DOHH2 (cell line): ENCODE measurements around the gene PRKCE.

Experiments used
- H3F3A ChIP-seq: fragments of 200-600 bp; sonication (generic), shearing (Covaris generic); 2 replicates; pipeline ENCODE4 v1.6.0; 2016; ENCODE audit warnings: antibody characterized with exemption, mild to moderate bottlenecking; ENCODE audit not compliant: control insufficient read depth, insufficient read depth
- H3K27ac ChIP-seq: fragments of 200-600 bp; sonication (generic); 2 replicates; pipeline ENCODE4 v1.5.1; 2014; ENCODE audit warnings: low read depth, mild to moderate bottlenecking, low read length, moderate library complexity
- H3K27me3 ChIP-seq: fragments of 200-600 bp; sonication (generic); 2 replicates; pipeline ENCODE4 v1.6.1; 2014; ENCODE audit warnings: mild to moderate bottlenecking, low read length, mixed read lengths; ENCODE audit not compliant: control insufficient read depth
- H3K36me3 ChIP-seq: fragments of 200-600 bp; sonication (generic); 2 replicates; pipeline ENCODE4 v1.6.1; 2014; ENCODE audit warnings: mild to moderate bottlenecking, low read length, moderate library complexity, mixed read lengths; ENCODE audit not compliant: control insufficient read depth
- H3K4me1 ChIP-seq: fragments of 200-600 bp; sonication (generic); 2 replicates; pipeline ENCODE4 v1.6.1; 2014; ENCODE audit warnings: mild to moderate bottlenecking, low read length, mixed read lengths; ENCODE audit not compliant: control insufficient read depth
- H3K4me2 ChIP-seq: fragments of 200-600 bp; sonication (generic); 2 replicates; pipeline ENCODE4 v1.6.0; 2014; ENCODE audit warnings: mild to moderate bottlenecking, low read length, moderate library complexity
- H3K4me3 ChIP-seq: fragments of 200-600 bp; sonication (generic); 2 replicates; pipeline ENCODE4 v1.5.1; 2014; ENCODE audit warnings: mild to moderate bottlenecking, low read length, mixed read lengths
- H3K79me2 ChIP-seq: fragments of 200-600 bp; sonication (generic); 2 replicates; pipeline ENCODE4 v1.6.1; 2014; ENCODE audit warnings: mild to moderate bottlenecking, low read length, mixed read lengths; ENCODE audit not compliant: control insufficient read depth
- H3K9me2 ChIP-seq: fragments of 200-600 bp; sonication (generic); replicated peaks from 2 replicates; pipeline ENCODE4 v1.6.1; 2014; ENCODE audit warnings: mild to moderate bottlenecking, low read length, mixed read lengths; ENCODE audit not compliant: control insufficient read depth
- H3K9me3 ChIP-seq: fragments of 200-600 bp; sonication (generic); 2 replicates; pipeline ENCODE4 v1.6.1; 2014; ENCODE audit warnings: antibody characterized with exemption, low read length, mixed read lengths; ENCODE audit not compliant: control insufficient read depth, insufficient read depth
- H4K20me1 ChIP-seq: fragments of 200-600 bp; sonication (generic); 2 replicates; pipeline ENCODE4 v1.6.0; 2014; ENCODE audit warnings: low read depth, mild to moderate bottlenecking, antibody characterized with exemption, low read length, moderate library complexity; ENCODE audit not compliant: control insufficient read depth, insufficient read depth
- EZH2phosphoT487 ChIP-seq: fragments of 200-600 bp; sonication (generic); IDR thresholded peaks from 2 replicates; pipeline ENCODE4 v1.6.1; 2017; ENCODE audit warnings: borderline replicate concordance, mild to moderate bottlenecking, antibody characterized with exemption, low read length, moderate library complexity, mixed read lengths
- TF ChIP-seq, protein P1 (sequence below): fragments of 200-600 bp; sonication (generic); IDR thresholded peaks from one replicate; pipeline ENCODE4 v1.5.1; 2014; ENCODE audit warnings: antibody characterized with exemption, mild to moderate bottlenecking, low read depth, low read length; ENCODE audit not compliant: poor library complexity, severe bottlenecking

PRKCE gene

DNA sequence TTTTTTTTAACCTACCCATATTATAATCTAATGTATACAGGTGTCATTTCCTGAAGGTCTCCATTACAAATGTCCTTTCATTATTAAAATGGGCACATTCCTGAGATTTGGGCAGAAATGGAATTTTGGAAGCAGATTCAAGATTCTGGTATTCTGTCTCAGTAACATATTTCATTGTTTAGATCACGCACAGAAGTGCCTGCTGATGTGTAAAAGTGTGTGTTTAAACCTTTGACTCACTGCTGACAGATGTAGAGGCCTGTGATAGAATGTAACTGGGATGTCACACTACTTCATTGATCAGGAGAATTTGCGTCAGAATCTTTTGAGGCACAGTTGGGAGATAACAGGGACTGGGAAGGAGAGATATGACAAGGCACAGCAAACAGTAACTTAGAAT lies 368.9 kb downstream of the PRKCE start:
- TF ChIP-seq EZH2phosphoT487: no peak
- TF ChIP-seq, protein P1, sequence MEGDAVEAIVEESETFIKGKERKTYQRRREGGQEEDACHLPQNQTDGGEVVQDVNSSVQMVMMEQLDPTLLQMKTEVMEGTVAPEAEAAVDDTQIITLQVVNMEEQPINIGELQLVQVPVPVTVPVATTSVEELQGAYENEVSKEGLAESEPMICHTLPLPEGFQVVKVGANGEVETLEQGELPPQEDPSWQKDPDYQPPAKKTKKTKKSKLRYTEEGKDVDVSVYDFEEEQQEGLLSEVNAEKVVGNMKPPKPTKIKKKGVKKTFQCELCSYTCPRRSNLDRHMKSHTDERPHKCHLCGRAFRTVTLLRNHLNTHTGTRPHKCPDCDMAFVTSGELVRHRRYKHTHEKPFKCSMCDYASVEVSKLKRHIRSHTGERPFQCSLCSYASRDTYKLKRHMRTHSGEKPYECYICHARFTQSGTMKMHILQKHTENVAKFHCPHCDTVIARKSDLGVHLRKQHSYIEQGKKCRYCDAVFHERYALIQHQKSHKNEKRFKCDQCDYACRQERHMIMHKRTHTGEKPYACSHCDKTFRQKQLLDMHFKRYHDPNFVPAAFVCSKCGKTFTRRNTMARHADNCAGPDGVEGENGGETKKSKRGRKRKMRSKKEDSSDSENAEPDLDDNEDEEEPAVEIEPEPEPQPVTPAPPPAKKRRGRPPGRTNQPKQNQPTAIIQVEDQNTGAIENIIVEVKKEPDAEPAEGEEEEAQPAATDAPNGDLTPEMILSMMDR: no peak
- no peak overlapping the region for H3K4me3 ChIP-seq
- no peaks in the 10 kb centered on the region for H3F3A ChIP-seq
- H3K4me1 ChIP-seq: no peaks in the 10 kb centered on the region
- H3K36me3 ChIP-seq: no peaks in the 10 kb centered on the region
- no peak overlapping the region for H3K4me2 ChIP-seq
- no peaks in the 10 kb centered on the region for H3K79me2 ChIP-seq
- H3K9me3 ChIP-seq: no peaks in the 10 kb centered on the region
- H3K27me3 ChIP-seq: no peaks in the 10 kb centered on the region
- H3K27ac ChIP-seq: no peak overlapping the region
- no peaks in the 10 kb centered on the region for H4K20me1 ChIP-seq
- H3K9me2 ChIP-seq: no peaks in the 10 kb centered on the region

DNA sequence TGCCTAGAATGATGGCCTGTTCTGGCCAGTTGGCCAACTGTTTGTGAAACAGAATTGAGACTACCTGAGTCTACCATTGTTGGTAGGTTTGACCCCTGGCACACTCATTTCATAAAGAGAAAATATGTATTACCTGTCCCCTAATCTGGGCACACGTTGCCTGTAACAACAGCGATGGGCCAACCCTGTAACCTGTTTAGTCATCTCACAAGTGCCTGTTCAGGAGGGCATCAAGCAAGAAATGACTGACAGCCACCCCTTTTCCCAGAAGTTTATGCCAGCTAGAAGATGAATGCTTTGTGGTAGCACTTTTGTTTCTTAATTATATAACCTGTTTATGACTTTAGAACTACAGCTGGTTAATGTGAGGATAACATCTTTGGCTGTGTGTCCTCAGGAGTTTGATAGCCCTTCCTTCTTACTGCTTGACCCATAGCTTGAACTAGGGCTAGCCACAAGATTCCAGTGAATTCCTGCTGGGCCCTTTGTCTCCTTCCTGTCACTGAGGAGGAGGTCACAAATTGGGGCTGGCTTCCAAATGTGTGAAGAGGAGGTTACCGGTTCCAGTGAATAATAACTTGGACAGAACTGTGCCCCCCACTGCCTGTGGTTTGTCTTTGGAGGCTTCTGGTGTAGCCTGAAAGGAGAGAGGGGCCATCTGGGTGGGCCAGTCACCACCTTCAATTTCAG lies 371.8 kb downstream of the PRKCE start:
- no peaks in the 10 kb centered on the region for H3K27me3 ChIP-seq
- no peak overlapping the region for H3K27ac ChIP-seq
- H3F3A ChIP-seq: no peaks in the 10 kb centered on the region
- TF ChIP-seq EZH2phosphoT487: no peak
- TF ChIP-seq, protein P1: no peak
- no peaks in the 10 kb centered on the region for H3K4me1 ChIP-seq
- no peaks in the 10 kb centered on the region for H4K20me1 ChIP-seq
- no peaks in the 10 kb centered on the region for H3K9me3 ChIP-seq
- no peaks in the 10 kb centered on the region for H3K79me2 ChIP-seq
- no peaks in the 10 kb centered on the region for H3K9me2 ChIP-seq
- no peak overlapping the region for H3K4me3 ChIP-seq
- H3K4me2 ChIP-seq: no peak overlapping the region
- no peaks in the 10 kb centered on the region for H3K36me3 ChIP-seq

DNA sequence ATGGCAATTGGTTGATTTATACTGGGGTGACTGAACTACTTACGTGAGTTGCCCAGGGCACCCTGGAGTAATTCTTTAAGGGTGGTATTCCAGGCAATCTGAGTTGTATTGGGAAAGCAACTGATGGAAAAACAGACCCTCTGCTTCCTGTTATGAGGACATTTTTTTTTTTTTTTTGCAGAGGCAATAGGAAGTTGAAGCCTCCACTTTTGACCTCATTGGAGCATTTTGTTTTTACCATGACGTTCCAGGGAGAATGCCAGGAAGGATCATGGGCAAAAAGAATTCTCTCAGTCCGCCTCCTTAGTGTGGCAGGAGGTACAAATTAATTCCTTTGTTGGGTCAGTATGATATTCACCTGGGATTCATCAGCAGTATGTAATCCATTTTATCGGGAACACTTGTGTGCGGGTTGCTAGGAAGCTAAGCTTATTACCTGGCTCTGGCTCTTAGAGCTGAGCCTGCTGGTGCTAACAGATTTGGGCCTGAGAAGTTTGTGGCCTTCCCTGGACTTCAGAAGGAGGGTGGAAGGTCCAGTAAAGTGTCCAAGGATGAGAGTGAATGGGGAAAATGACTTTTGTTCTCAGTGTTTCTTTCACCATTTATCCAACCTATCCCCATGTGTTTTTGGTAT lies 372.8 kb downstream of the PRKCE start:
- Histone ChIP-seq H3K9me2 (no peaks in the 10 kb centered on the region), H3F3A (no peaks in the 10 kb centered on the region), H3K4me3 (no peak overlapping the region), H3K79me2 (no peaks in the 10 kb centered on the region), H3K4me1 (no peaks in the 10 kb centered on the region), H3K4me2 (no peak overlapping the region), H4K20me1 (no peaks in the 10 kb centered on the region), H3K27me3 (no peaks in the 10 kb centered on the region), H3K27ac (no peak overlapping the region), H3K9me3 (no peaks in the 10 kb centered on the region), H3K36me3 (no peaks in the 10 kb centered on the region)
- TF ChIP-seq, protein P1: no peak
- no peak for TF ChIP-seq EZH2phosphoT487
